ENCODE results near the gene LENG8.
"Not testable (repeated sequence)": the region's sequence is repeated elsewhere in the genome, so short reads cannot be mapped to it uniquely, and the experiment has no call there.

GRCh38 chr19:54507038-54507717, 58.2 kb downstream of the LENG8 start:
- TF ChIP-seq EZH2 (IDR thresholded peaks at IDR 0.05); POLR2AphosphoS5 (IDR thresholded peaks at IDR 0.05; ENCODE audit: borderline replicate concordance, low read depth, low read length): not testable (repeated sequence)

Measured in SK-N-MC (cell line).